Tibial nerve (tissue), 4 donors: ENCODE data around the gene RNF220.

Source experiments
- EP300 ChIP-seq, 2 donors: sonication (generic); formaldehyde crosslinking; IDR thresholded peaks; one replicate each; pipeline ENCODE4 v1.6.1; 2017; ENCODE audit warnings: antibody characterized with exemption in 2 of 2, mild to moderate bottlenecking in 1 of 2
- POLR2A ChIP-seq, 2 donors: fragments of 450-650 bp; IDR thresholded peaks; one replicate each; pipeline ENCODE4 v1.6.1; 2017; ENCODE audit warnings: antibody characterized with exemption in 2 of 2, mild to moderate bottlenecking in 2 of 2, moderate library complexity in 2 of 2
- TF ChIP-seq, protein P1 (sequence below), 5 experiments: fragments of 200-600 bp in 3 of 5; fragments of 450-650 bp in 2 of 5; sonication (generic) in 3 of 5; IDR thresholded peaks; one replicate each; pipeline ENCODE4 v1.5.1; 2016 to 2019; ENCODE audit warnings: antibody characterized with exemption in 5 of 5, mild to moderate bottlenecking in 3 of 5, moderate library complexity in 2 of 5

DNA sequence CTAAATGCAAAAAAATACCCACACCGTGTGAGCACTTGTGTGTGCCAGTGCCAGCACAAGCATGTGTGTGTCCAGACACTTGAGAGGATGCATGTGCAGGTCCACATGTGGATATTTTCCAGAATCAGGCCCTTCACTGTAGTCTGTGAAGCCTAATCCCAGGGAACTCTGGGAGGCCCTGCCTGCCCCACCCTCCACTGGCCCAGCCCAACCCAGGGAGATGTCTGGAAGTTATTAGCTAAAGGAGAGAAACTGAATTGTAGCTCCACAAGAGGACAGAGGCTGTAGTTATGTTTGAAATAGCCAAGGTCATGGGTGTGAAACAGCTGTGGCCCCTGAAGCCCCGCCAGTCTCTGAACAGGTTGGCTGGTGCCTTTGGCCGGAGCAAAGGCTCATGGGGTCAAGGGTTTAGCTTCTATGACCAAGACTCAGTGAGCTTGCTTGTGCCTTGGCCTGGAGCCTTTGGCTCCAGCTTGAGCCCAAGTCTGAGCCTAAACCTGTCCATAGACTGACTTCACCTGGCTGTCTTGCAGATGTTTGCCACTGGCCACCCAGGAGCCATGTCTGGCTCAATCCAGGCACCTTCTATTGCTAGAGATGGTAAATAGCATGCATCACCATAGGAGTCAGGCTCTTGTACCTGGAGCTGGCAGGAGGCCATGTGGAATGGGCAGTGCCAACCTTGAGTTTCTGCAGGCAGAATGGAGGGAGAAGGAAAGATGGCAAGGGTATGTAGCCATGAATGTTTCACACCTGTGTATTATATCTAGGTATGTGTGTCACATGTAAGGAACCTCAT is 199.3 kb downstream of the RNF220 start:
- TF ChIP-seq, protein P1, sequence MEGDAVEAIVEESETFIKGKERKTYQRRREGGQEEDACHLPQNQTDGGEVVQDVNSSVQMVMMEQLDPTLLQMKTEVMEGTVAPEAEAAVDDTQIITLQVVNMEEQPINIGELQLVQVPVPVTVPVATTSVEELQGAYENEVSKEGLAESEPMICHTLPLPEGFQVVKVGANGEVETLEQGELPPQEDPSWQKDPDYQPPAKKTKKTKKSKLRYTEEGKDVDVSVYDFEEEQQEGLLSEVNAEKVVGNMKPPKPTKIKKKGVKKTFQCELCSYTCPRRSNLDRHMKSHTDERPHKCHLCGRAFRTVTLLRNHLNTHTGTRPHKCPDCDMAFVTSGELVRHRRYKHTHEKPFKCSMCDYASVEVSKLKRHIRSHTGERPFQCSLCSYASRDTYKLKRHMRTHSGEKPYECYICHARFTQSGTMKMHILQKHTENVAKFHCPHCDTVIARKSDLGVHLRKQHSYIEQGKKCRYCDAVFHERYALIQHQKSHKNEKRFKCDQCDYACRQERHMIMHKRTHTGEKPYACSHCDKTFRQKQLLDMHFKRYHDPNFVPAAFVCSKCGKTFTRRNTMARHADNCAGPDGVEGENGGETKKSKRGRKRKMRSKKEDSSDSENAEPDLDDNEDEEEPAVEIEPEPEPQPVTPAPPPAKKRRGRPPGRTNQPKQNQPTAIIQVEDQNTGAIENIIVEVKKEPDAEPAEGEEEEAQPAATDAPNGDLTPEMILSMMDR (IDR thresholded peaks at IDR 0.05), result no peak
- TF ChIP-seq POLR2A (IDR thresholded peaks at IDR 0.05) (no peak), EP300 (IDR thresholded peaks at IDR 0.05) (no peak)
